Measurements from ENCODE around the gene SORCS2.

The SORCS2 gene

DNA sequence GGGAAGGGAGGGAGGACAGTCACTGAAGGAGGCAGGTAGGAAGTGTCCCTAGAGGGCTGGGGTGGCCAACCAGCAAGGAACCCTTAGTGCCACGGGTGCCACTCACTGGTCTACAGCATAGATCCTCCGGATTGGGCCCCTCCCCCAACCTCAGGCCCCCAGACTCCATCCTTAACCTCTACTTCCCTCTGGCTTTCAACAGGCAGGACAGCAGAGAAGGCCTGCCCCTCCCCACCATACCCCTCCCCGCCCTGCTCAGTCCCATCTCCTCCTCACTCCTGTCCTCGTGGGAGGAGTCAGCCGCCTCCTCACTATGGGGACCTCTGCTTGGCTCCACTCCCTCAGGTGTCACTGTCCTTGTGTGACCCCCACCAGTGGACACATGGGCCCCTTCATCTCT lies 320.1 kb downstream of the SORCS2 start:
- TF ChIP-seq, protein P1, sequence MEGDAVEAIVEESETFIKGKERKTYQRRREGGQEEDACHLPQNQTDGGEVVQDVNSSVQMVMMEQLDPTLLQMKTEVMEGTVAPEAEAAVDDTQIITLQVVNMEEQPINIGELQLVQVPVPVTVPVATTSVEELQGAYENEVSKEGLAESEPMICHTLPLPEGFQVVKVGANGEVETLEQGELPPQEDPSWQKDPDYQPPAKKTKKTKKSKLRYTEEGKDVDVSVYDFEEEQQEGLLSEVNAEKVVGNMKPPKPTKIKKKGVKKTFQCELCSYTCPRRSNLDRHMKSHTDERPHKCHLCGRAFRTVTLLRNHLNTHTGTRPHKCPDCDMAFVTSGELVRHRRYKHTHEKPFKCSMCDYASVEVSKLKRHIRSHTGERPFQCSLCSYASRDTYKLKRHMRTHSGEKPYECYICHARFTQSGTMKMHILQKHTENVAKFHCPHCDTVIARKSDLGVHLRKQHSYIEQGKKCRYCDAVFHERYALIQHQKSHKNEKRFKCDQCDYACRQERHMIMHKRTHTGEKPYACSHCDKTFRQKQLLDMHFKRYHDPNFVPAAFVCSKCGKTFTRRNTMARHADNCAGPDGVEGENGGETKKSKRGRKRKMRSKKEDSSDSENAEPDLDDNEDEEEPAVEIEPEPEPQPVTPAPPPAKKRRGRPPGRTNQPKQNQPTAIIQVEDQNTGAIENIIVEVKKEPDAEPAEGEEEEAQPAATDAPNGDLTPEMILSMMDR (IDR thresholded peaks at IDR 0.05; ENCODE audit: low read depth, low read length) = no peak
- DNase-seq (ENCODE audit: extremely low read depth, low read depth) = no peak

DNA sequence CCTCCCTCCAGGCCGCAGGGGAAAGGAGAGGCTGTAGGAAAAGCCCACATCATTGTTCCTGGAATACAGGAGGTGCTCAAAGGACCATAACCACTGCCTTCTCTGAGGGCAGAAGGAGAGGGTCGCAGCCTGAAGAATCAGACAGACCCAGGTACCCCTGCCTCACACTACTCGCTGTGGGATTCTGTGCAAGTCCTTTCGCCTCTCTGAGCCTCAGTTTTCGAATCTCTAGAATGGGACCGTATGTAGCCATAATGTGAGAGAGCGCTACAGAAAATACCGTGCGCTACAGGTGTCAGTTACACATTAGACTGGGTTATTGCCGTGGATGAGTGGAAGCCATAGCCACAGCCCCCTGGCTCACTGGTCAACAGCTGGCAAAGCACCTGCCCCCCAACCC lies 320.6 kb downstream of the SORCS2 start:
- DNase-seq (ENCODE audit: extremely low read depth, low read depth) = no peak
- TF ChIP-seq, protein P1 (IDR thresholded peaks at IDR 0.05; ENCODE audit: low read depth, low read length) = no peak

DNA sequence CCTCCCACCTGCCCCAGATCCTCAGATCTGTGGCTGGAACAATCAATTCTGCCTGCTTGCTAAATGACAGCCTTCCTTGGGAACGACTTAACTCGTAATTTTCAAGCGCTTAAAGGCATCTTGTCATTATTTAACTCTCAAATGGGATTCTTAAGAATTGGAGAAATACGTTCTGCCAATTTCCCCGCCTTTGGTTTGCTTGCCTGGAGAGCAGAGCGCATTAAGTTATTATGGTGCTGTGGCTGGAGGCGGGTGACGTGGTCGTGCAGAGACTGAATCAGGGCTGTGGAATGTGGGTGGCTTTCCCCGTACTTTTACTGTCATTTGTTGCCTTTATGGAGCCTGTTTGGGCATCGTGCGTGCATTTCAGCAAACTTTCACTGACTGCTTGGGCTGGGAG lies 321.3 kb downstream of the SORCS2 start:
- TF ChIP-seq, protein P1 (IDR thresholded peaks at IDR 0.05; ENCODE audit: low read depth, low read length) = no peak
- no peak for DNase-seq (ENCODE audit: extremely low read depth, low read depth)

DNA sequence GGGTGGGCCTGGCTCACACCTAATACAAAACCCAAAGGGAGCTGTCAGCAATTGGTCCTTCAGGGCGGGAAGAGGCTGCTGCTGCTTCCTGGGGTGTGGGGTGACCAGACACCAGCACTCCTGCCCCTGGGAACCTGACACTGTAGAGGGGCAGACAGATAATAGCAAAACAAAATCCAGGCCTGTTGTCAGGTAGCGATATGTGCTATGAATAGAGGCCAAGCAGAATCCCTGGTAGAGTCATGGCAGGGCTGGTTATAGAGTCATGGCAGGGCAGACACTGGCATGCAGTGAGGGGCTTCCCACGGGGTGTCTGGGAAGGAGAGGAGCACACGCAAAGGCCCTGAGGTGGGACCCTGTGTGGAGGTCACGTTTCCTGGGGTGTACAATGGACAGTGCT lies 321.9 kb downstream of the SORCS2 start:
- TF ChIP-seq, protein P1 (IDR thresholded peaks at IDR 0.05; ENCODE audit: low read depth, low read length) = no peak
- DNase-seq (ENCODE audit: extremely low read depth, low read depth) = no peak

DNA sequence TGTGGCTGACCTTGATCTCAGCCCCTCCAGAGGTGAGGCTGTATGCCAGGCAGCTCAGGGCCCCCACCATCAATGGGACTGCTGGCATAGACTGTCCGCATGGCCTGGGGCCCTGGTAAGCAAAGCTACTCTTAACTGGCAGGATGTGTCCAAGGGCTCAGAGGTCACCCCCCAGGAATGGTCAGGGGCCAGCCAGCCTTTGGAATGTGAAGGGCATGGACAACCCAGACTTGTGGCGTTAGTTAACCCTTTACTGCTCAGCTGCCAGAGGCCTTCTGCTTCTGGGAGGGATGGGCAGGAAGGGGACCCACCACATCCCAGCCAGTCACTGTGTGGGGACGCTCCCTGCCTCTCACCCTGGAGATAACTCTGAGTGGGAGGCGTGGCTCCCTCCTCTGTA lies 322.5 kb downstream of the SORCS2 start:
- DNase-seq (ENCODE audit: extremely low read depth, low read depth) = no peak
- TF ChIP-seq, protein P1 (IDR thresholded peaks at IDR 0.05; ENCODE audit: low read depth, low read length) = no peak

DNA sequence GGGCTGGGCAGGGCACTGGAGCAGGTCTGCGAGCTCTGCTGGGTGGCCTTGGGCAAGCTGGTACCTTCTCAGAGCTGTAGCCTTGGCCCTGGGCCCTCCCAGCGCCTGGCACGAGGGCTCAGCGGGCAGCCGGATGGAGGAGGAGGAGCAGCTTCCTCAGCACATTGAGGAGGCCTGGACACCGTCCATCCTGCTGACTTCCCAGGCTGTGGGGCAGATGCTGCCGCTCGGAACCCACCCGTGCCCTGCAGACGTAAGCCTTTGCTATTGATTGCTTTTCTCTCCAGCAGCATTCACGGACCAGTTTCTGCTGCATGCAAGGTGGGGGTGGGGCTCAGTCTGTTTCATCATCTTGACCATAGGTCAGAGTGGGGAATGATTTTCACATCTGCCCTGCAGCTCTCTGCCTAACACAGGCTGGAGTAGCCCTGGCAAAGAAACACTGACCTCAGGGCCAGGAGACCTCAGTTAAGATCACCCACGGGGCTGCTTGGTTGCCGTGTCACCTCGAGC lies 323.1 kb downstream of the SORCS2 start:
- DNase-seq (ENCODE audit: extremely low read depth, low read depth) = no peak
- TF ChIP-seq, protein P1 (IDR thresholded peaks at IDR 0.05; ENCODE audit: low read depth, low read length) = no peak

DNA sequence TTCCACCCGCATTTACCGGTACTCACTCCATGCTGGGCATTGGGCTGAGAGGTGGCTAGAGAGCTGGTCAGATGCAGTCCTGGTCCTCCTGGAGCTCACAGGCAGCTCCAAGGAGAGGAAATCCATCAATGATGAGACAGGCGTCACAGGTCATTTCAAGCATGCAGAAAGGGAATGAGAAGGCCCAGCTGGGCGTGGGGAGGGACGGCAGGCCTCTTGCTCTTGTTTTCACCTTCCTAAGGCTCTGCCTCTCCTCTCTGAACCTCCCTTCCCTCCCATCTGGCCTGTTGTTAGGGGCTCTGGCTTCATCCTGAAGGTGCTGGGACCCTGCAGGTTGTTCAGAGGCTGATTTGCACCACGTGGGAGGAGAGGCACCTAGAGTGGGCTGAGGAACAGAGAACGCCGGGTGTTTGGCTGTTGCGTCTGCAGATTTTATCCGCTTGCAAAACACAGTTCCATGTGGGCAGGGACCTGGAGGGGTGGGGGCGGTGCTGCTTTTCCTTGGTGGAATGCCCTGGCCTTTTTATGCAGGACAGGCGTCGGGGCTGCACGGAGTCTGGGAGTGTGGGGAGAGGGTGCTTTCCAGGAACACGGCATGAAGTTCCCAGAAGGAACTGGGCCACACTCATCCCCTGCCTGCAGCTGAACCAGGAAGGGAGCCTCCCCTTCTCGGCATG lies 323.9 kb downstream of the SORCS2 start:
- TF ChIP-seq, protein P1 (IDR thresholded peaks at IDR 0.05; ENCODE audit: low read depth, low read length) = no peak
- DNase-seq (ENCODE audit: extremely low read depth, low read depth) = no peak

Data from AG09319 (cell line).